Measurements from ENCODE around the gene PDE7B. TPM values are rescaled to one million over a fixed set of nuclear protein-coding genes. Genes with fewer than 3 reads are reported as not detected.
A peak's percentile ranks its signal among the peaks of the same experiment; 100 is the strongest.

PDE7B gene
- total and polyA plus RNA-seq, 3 experiments from 2014 or later, result 0.04 to 0.24 (median 0.07) TPM

DNA sequence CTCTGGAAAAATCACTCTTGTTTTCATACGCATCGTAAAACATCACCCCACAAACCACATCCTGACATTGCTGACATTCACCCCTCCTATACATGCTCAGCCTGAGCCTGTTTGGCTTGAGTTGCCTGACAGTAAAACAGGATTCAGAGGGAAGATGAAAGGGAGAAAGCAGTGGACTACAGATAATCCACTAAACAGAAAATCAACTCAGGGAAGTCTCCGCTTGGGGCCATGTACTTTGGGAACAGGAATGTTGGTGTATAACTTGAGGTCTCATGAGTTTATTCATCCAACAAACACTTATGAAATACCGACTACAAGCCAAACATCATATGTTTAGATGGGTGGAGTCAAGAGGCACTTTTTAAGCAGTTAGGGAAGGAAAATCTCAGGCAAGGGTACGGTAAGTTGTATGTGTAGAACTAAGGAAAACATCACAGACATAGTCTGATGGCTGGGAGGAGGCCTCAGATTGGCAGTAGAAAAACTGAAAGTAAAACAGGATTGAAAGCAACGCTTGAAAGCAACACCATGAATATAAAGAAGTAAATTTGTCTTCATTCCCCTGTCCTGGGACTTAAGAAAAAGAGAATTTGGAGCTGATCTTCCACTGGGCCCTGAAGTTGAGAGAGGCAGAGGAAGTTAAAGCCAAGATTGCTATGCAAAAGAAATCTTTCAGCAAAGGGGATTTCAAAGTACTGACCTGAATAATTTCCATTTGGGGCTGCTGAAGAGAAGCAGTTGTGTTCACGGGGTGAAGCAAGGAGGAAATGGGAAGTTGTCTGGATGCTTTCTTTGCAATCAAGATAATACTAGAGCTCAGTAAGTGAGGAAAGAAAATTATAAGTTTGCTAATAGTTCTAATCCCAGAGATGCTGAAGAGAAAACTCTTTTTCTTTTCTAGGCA lies 28.8 kb downstream of the PDE7B start:
- Mint-ChIP-seq H3K36me3 (peaks cover 0 to 10% (median 2%) of the 10 kb centered on the region in 3 donors), H3K9me3 (no peaks in the 10 kb centered on the region), H3K4me1 (peaks cover 37 to 53% (median 43%) of the 10 kb centered on the region in 3 donors), H3K27ac (peak overlapping the region; percentile 92 to 99 (median 96)), H3K27me3 (no peaks in the 10 kb centered on the region), H3K4me3 (peak overlapping the region; percentile 80 to 87 (median 84))
- Histone ChIP-seq H3K36me3 (ENCODE audit: insufficient read depth, low read length) (no peaks in the 10 kb centered on the region), H3K4me1 (ENCODE audit: insufficient read depth, low read length) (peaks cover 45% of the 10 kb centered on the region), H3K4me3 (ENCODE audit: low read length) (peak overlapping the region; percentile 67), H3K9me3 (ENCODE audit: low read length) (no peaks in the 10 kb centered on the region), H3K27me3 (ENCODE audit: insufficient read depth, low read length, poor library complexity, severe bottlenecking) (no peaks in the 10 kb centered on the region), H3K27ac (ENCODE audit: low read depth, low read length) (peak overlapping the region; percentile 82)
- peak; percentile 6 to 75 (median 60) for DNase-seq
- ChIA-PET CTCF (interaction anchor here (0.7 to 1.2 kb wide), 3 partner anchors 10 to 345 kb away, joined by 3 to 4 read pairs (median 3); no protein-coding TSS in a partner anchor), POLR2A (interaction anchor here (1.4 kb wide), 1 partner anchor 409 kb away, joined by 5 read pairs; the partner anchor contains the start of gene BCLAF1)

DNA sequence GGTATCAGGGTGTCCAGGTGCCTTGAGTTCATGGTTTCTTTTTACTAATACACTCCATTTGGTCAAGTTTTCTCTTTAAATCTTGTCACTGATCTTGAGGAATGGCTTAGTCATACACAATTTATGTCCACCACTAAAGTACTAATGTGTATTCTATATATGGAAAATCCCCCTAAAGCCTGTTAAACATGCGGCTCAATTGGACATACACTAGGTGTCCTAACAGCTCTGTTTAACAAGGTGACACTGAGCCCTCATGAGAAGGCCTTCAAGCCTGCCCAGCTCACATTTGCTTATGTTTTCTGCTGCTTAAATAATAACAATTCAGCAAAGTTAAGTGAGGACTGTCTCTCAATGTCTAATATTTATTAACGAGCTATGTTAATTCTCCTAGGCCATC lies 31.5 kb downstream of the PDE7B start:
- POLR2A ChIA-PET, result interaction anchor here (1.1 kb wide), 1 partner anchor 407 kb away, joined by 4 read pairs; no protein-coding TSS in a partner anchor
- Mint-ChIP-seq H3K27ac (peak overlapping the region in 5 of 8 donors; percentile 3 to 98 (median 86)), H3K4me1 (peaks cover 28 to 38% (median 35%) of the 10 kb centered on the region in 3 donors), H3K27me3 (no peaks in the 10 kb centered on the region), H3K36me3 (peaks cover 0 to 17% (median 2%) of the 10 kb centered on the region in 3 donors), H3K9me3 (no peaks in the 10 kb centered on the region), H3K4me3 (no peak overlapping the region)
- Histone ChIP-seq H3K36me3 (ENCODE audit: insufficient read depth, low read length) (no peaks in the 10 kb centered on the region), H3K9me3 (ENCODE audit: low read length) (no peaks in the 10 kb centered on the region), H3K4me1 (ENCODE audit: insufficient read depth, low read length) (peaks cover 35% of the 10 kb centered on the region), H3K27me3 (ENCODE audit: insufficient read depth, low read length, poor library complexity, severe bottlenecking) (no peaks in the 10 kb centered on the region), H3K4me3 (ENCODE audit: low read length) (no peak overlapping the region), H3K27ac (ENCODE audit: low read depth, low read length) (no peak overlapping the region)
- DNase-seq, result no peak
- CTCF ChIA-PET, result no interaction called here

DNA sequence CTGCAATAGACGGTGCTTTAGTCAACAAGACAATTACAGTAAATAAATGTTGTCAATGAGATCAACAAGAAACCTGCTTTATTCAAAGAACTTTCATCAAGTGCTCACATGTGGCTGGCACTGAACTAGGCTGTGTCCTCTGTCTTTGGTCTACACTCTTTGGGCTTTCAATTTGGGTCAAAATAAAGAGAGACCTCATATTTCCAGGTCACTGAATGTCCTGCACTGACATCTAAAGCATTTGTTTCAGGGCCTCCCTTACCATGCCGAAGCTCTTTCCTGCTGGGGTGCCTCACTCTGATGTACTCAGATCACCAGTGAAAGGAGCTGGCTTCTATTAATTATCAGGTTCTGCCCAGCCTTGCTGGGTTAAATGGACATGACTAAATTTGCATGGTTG lies 32.0 kb downstream of the PDE7B start:
- peaks cover 0 to 17% (median 2%) of the 10 kb centered on the region in 3 donors for H3K36me3 Mint-ChIP-seq

DNA sequence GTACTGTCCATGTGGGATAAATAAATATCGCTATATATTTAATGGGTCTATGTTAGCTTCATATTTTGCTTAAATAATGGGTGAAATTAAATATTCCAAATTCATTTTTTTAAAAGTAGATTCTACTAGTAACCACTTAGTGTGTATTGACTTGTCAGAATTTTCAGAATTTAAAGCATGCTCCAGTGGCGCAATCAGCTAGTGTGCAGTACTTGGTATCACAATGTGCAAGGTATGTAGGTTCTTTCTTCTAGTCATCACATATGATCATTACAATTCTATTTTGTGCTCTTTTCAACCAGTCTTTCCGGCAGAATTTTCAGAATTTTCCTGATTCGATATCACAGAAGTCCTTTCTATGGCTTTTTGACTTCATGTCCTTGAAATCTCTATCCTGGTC lies 32.6 kb downstream of the PDE7B start:
- CTCF ChIA-PET, result no interaction called here
- H3K27me3 ChIP-seq (ENCODE audit: insufficient read depth, low read length, poor library complexity, severe bottlenecking), result no peaks in the 10 kb centered on the region
- no peak overlapping the region for H3K27ac Mint-ChIP-seq
- H3K36me3 ChIP-seq (ENCODE audit: insufficient read depth, low read length), result no peaks in the 10 kb centered on the region
- POLR2A ChIA-PET, result no interaction called here
- no peak for DNase-seq
- no peak overlapping the region for H3K4me3 Mint-ChIP-seq
- no peak overlapping the region for H3K27ac ChIP-seq (ENCODE audit: low read depth, low read length)
- no peaks in the 10 kb centered on the region for H3K9me3 Mint-ChIP-seq
- no peak overlapping the region for H3K4me3 ChIP-seq (ENCODE audit: low read length)
- H3K9me3 ChIP-seq (ENCODE audit: low read length), result no peaks in the 10 kb centered on the region
- peaks cover 0 to 17% (median 2%) of the 10 kb centered on the region in 3 donors for H3K36me3 Mint-ChIP-seq
- H3K4me1 Mint-ChIP-seq, result peaks cover 28 to 38% (median 35%) of the 10 kb centered on the region in 3 donors
- no peaks in the 10 kb centered on the region for H3K27me3 Mint-ChIP-seq
- H3K4me1 ChIP-seq (ENCODE audit: insufficient read depth, low read length), result peaks cover 34% of the 10 kb centered on the region

More for the DNA sequence above, 32.0 kb downstream of the PDE7B start:
- no peaks in the 10 kb centered on the region for H3K27me3 ChIP-seq (ENCODE audit: insufficient read depth, low read length, poor library complexity, severe bottlenecking)
- H3K36me3 ChIP-seq (ENCODE audit: insufficient read depth, low read length), result no peaks in the 10 kb centered on the region
- ChIA-PET CTCF (no interaction called here), POLR2A (no interaction called here)
- no peak overlapping the region for H3K27ac ChIP-seq (ENCODE audit: low read depth, low read length)
- DNase-seq, result no peak
- H3K9me3 ChIP-seq (ENCODE audit: low read length), result no peaks in the 10 kb centered on the region
- H3K4me1 Mint-ChIP-seq, result peaks cover 28 to 38% (median 35%) of the 10 kb centered on the region in 3 donors
- no peaks in the 10 kb centered on the region for H3K9me3 Mint-ChIP-seq
- no peak overlapping the region for H3K4me3 Mint-ChIP-seq
- H3K27ac Mint-ChIP-seq, result no peak overlapping the region
- no peaks in the 10 kb centered on the region for H3K27me3 Mint-ChIP-seq
- H3K4me3 ChIP-seq (ENCODE audit: low read length), result no peak overlapping the region
- peaks cover 35% of the 10 kb centered on the region for H3K4me1 ChIP-seq (ENCODE audit: insufficient read depth, low read length)

DNA sequence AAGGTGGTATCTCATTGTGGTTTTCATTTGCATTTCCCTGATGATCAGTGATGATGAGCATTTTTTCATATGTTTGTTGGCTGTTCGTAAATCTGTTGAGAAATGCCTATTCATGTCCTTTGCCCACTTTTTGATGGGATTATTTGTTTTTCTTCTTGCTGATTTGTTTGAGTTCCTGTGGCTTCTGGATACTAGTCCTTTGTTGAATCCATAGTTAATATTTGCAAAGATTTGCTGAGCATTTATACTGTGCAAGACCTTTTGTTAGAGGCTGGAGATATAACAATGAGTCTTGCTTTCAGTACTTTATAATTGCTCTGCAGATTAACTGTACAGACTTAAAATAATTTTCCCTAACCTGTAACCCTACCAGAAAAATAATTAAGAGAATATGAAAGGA lies 35.6 kb downstream of the PDE7B start:
- Mint-ChIP-seq H3K9me3 (no peaks in the 10 kb centered on the region), H3K27ac (no peak overlapping the region), H3K36me3 (peaks cover 0 to 17% (median 2%) of the 10 kb centered on the region in 3 donors), H3K27me3 (peaks cover 0 to 1% of the 10 kb centered on the region in 2 donors), H3K4me3 (no peak overlapping the region), H3K4me1 (peaks cover 8 to 10% (median 9%) of the 10 kb centered on the region in 3 donors)
- CTCF ChIA-PET, result no interaction called here
- Histone ChIP-seq H3K36me3 (ENCODE audit: insufficient read depth, low read length) (no peaks in the 10 kb centered on the region), H3K9me3 (ENCODE audit: low read length) (no peaks in the 10 kb centered on the region), H3K4me1 (ENCODE audit: insufficient read depth, low read length) (peaks cover 13% of the 10 kb centered on the region), H3K4me3 (ENCODE audit: low read length) (no peak overlapping the region), H3K27ac (ENCODE audit: low read depth, low read length) (no peak overlapping the region), H3K27me3 (ENCODE audit: insufficient read depth, low read length, poor library complexity, severe bottlenecking) (no peaks in the 10 kb centered on the region)
- POLR2A ChIA-PET, result no interaction called here
- DNase-seq, result no peak

DNA sequence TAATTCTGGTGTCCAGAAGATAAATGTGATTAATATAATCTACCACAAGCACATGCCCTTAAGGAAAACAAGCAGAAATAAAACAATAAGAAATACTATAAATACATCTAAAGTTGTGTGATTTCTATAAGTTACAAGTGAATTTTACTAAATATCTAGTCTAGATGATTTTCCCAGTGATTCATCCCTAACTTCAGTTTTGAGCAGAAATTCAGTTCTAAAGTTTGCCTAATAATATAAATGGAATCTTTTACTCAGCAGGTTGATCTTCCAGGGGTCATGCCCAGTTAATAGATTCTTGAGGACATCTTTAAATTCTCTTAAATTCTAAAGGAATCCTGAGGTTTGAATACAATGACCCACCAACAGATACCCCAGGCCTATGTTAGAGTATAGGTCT lies 37.3 kb downstream of the PDE7B start:
- CTCF ChIA-PET, result no interaction called here

DNA sequence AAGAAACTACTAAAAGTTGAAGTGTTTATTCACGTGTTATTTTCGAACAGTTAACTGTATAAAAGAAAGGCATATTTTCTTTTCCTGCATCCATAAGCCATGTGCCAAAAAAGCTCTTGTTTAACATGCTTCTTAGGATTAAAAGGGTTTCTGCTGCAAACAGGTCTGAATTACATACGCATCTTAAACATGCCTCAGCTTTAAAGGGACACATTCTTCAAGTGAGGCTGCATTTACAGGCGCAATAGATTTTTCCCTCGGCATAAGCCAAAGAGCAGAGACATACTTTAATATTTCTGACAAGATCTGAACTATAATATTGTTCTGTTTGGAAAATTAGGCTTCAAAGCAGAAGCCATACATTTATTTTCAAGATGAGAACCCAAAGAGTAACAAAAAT lies 39.4 kb downstream of the PDE7B start:
- Mint-ChIP-seq H3K27ac (no peak overlapping the region), H3K9me3 (no peaks in the 10 kb centered on the region), H3K4me3 (no peak overlapping the region), H3K4me1 (no peaks in the 10 kb centered on the region), H3K27me3 (peaks cover 0 to 8% of the 10 kb centered on the region in 2 donors), H3K36me3 (peaks cover 0 to 7% (median 0%) of the 10 kb centered on the region in 3 donors)
- Histone ChIP-seq H3K4me1 (ENCODE audit: insufficient read depth, low read length) (no peaks in the 10 kb centered on the region), H3K4me3 (ENCODE audit: low read length) (no peak overlapping the region), H3K27ac (ENCODE audit: low read depth, low read length) (no peak overlapping the region), H3K9me3 (ENCODE audit: low read length) (no peaks in the 10 kb centered on the region), H3K36me3 (ENCODE audit: insufficient read depth, low read length) (no peaks in the 10 kb centered on the region), H3K27me3 (ENCODE audit: insufficient read depth, low read length, poor library complexity, severe bottlenecking) (no peaks in the 10 kb centered on the region)
- ChIA-PET POLR2A (no interaction called here), CTCF (no interaction called here)
- DNase-seq, result no peak

More for the DNA sequence above, 37.3 kb downstream of the PDE7B start:
- Mint-ChIP-seq H3K27me3 (peaks cover 0 to 3% of the 10 kb centered on the region in 2 donors), H3K4me1 (no peaks in the 10 kb centered on the region), H3K4me3 (no peak overlapping the region), H3K9me3 (no peaks in the 10 kb centered on the region), H3K36me3 (peaks cover 0 to 11% (median 0%) of the 10 kb centered on the region in 3 donors), H3K27ac (no peak overlapping the region)
- no peaks in the 10 kb centered on the region for H3K36me3 ChIP-seq (ENCODE audit: insufficient read depth, low read length)
- POLR2A ChIA-PET, result interaction anchor here (0.7 kb wide), 2 partner anchors 127 to 404 kb away, joined by 5 to 6 read pairs; no protein-coding TSS in a partner anchor
- DNase-seq, result no peak
- H3K4me1 ChIP-seq (ENCODE audit: insufficient read depth, low read length), result no peaks in the 10 kb centered on the region
- no peak overlapping the region for H3K27ac ChIP-seq (ENCODE audit: low read depth, low read length)
- no peaks in the 10 kb centered on the region for H3K27me3 ChIP-seq (ENCODE audit: insufficient read depth, low read length, poor library complexity, severe bottlenecking)
- no peaks in the 10 kb centered on the region for H3K9me3 ChIP-seq (ENCODE audit: low read length)
- H3K4me3 ChIP-seq (ENCODE audit: low read length), result no peak overlapping the region

DNA sequence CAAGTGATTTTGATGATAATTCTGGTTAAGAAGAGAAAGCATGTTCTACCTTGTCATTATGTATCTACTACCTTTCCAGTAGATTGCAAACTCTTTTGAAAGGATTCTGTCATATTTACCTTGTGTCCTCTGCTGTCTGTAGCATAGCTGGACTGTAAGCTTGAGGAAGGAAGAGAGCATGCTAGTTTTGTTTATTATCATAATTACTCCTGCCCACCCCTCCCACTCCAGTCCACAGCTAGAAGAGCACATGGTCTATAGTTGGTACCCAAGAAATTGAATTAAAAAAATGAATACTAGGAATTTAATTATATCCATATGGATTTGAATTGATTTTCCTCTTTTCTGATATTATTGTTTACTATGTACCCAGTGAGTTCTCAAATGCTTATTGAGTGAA lies 40.2 kb downstream of the PDE7B start:
- no peak overlapping the region for H3K27ac Mint-ChIP-seq
- ChIA-PET POLR2A (no interaction called here), CTCF (interaction anchor here (1.5 kb wide), 1 partner anchor 18 kb away, joined by 6 read pairs; no protein-coding TSS in a partner anchor)
- H3K4me3 Mint-ChIP-seq, result no peak overlapping the region
- H3K4me3 ChIP-seq (ENCODE audit: low read length), result no peak overlapping the region
- H3K9me3 ChIP-seq (ENCODE audit: low read length), result no peaks in the 10 kb centered on the region
- H3K4me1 ChIP-seq (ENCODE audit: insufficient read depth, low read length), result no peaks in the 10 kb centered on the region
- H3K36me3 Mint-ChIP-seq, result peaks cover 0 to under 1% (median 0%) of the 10 kb centered on the region in 3 donors
- no peaks in the 10 kb centered on the region for H3K27me3 ChIP-seq (ENCODE audit: insufficient read depth, low read length, poor library complexity, severe bottlenecking)
- no peak overlapping the region for H3K27ac ChIP-seq (ENCODE audit: low read depth, low read length)
- DNase-seq, result no peak
- H3K36me3 ChIP-seq (ENCODE audit: insufficient read depth, low read length), result no peaks in the 10 kb centered on the region
- H3K27me3 Mint-ChIP-seq, result peaks cover 0 to 12% of the 10 kb centered on the region in 2 donors
- peaks cover under 1 to 2% (median under 1%) of the 10 kb centered on the region in 3 donors for H3K4me1 Mint-ChIP-seq
- no peaks in the 10 kb centered on the region for H3K9me3 Mint-ChIP-seq

Measured in CD8-positive, alpha-beta memory T cell (primary cell).